ENCODE results near the gene XBP1.

The XBP1 gene

DNA sequence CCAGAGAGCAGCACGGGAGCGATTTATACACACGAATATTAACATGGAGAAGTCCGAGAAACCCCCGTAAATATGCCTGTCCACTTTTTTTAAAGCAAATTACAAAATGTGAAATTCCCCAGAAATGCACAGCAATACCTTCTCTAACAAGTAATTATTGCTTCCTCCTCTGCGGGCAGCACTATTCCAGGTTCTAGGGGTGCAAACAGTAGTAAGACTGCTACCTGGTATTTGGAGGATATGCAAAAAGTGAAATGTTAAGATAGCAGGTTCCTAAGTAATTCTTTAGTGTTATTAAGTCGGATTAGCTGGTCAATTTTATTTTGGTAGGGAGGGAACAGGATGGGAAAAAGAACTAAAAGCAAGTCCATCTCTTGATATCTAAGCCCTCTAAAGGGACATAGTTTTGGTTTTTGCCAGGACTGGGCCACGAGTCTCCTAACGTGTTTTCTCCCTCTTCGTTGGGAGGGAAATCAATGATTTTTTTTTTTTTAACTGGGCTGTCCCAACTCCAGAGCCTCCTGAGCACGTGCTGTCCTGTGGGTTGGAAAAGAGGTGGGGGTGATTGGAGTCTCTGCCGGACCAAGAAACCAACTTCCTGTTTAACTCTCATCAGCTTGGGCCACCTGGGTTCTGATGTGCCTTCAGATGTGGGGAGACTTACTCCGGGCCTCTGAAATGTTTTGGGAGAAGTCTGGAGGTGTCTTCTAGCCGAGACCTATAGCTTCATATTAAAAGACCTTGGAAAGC is 1.7 kb upstream of the XBP1 start:
- Histone ChIP-seq H3K36me3 (ENCODE audit: low read length) (0 out of 2 replicates have a peak, but pooled peaks cover 2% of the 10 kb centered on the region), H3K27me3 (ENCODE audit: low read length) (no peaks in the 10 kb centered on the region), H3K79me2 (ENCODE audit: insufficient read depth, low read length) (0 out of 2 replicates have a peak, but pooled peaks cover 6% of the 10 kb centered on the region), H2AFZ (ENCODE audit: low read depth, low read length, severe bottlenecking) (no peak overlapping the region), H3K9me2 (replicated peaks; ENCODE audit: insufficient read depth, low read length) (no peaks in the 10 kb centered on the region), H3K27ac (ENCODE audit: low read depth, low read length) (no peak overlapping the region), H3K9ac (ENCODE audit: low read length) (no peak overlapping the region), H3K4me2 (ENCODE audit: low read depth, low read length, poor library complexity, severe bottlenecking) (peak overlapping the region; percentile 72), H3K9me3 (ENCODE audit: insufficient read depth, low read length) (no peaks in the 10 kb centered on the region), H3K4me3 (ENCODE audit: insufficient read depth, low read length, poor library complexity, severe bottlenecking) (peak overlapping the region; percentile 22), H4K20me1 (ENCODE audit: low read depth, low read length) (no peaks in the 10 kb centered on the region; the same call in 1 of the 2 replicates), H3F3A (ENCODE audit: insufficient read depth) (peaks cover 2% of the 10 kb centered on the region; the same call in 1 of the 2 replicates)
- TF ChIP-seq, protein P1, sequence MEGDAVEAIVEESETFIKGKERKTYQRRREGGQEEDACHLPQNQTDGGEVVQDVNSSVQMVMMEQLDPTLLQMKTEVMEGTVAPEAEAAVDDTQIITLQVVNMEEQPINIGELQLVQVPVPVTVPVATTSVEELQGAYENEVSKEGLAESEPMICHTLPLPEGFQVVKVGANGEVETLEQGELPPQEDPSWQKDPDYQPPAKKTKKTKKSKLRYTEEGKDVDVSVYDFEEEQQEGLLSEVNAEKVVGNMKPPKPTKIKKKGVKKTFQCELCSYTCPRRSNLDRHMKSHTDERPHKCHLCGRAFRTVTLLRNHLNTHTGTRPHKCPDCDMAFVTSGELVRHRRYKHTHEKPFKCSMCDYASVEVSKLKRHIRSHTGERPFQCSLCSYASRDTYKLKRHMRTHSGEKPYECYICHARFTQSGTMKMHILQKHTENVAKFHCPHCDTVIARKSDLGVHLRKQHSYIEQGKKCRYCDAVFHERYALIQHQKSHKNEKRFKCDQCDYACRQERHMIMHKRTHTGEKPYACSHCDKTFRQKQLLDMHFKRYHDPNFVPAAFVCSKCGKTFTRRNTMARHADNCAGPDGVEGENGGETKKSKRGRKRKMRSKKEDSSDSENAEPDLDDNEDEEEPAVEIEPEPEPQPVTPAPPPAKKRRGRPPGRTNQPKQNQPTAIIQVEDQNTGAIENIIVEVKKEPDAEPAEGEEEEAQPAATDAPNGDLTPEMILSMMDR (IDR thresholded peaks at IDR 0.05; ENCODE audit: insufficient read depth, low read length, poor library complexity, severe bottlenecking), result no peak
- no peak for TF ChIP-seq EZH2phosphoT487 (conservative IDR thresholded peaks at IDR 0.05; ENCODE audit: low read length)

DNA sequence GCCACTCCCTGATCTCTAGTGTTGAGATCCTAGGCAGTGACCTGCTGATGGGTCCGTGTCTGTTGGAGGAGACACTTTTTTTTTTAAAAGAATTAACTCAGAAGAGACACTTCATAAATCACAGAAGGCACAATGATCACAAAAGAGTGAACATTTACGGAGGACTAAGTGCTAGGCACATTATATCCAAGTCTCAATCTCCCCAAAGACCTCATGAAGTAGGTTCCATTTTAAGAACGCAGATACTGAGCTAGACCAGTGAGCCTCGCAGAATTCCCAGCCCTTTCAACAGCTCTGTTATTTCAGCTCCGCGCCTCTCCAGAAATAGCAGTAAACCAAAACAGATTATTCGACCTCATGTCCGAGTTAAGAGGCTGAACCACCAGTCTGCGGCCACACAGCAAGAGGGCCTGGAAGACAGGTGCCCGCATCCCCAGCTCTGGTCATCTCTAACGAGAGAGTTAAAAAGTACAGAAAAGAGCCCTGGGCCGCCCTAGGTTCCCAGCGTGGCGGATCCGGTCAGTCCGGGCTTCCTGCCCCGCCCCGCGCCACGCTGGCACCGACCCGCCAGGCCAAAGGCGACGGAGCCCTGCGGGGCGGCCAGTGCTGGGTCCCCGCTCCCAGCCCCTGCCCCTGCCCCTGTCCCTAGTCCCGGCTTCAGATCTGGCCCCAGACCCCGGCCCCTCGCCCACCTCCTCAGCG is 612 bp downstream of the XBP1 start:
- Histone ChIP-seq H3K9me3 (ENCODE audit: insufficient read depth, low read length) (no peaks in the 10 kb centered on the region), H3K79me2 (ENCODE audit: insufficient read depth, low read length) (0 out of 2 replicates have a peak, but pooled peaks cover 6% of the 10 kb centered on the region), H3K27ac (ENCODE audit: low read depth, low read length) (no peak overlapping the region), H3K9me2 (replicated peaks; ENCODE audit: insufficient read depth, low read length) (no peaks in the 10 kb centered on the region), H3K27me3 (ENCODE audit: low read length) (no peaks in the 10 kb centered on the region), H3K36me3 (ENCODE audit: low read length) (peaks cover 25% of the 10 kb centered on the region), H4K20me1 (ENCODE audit: low read depth, low read length) (no peaks in the 10 kb centered on the region; the same call in none of the 2 replicates), H3K4me3 (ENCODE audit: insufficient read depth, low read length, poor library complexity, severe bottlenecking) (peak overlapping the region; percentile 76), H2AFZ (ENCODE audit: low read depth, low read length, severe bottlenecking) (peak overlapping the region; percentile 93), H3K9ac (ENCODE audit: low read length) (peak overlapping the region; percentile 81), H3F3A (ENCODE audit: insufficient read depth) (no peaks in the 10 kb centered on the region; the same call in 1 of the 2 replicates), H3K4me2 (ENCODE audit: low read depth, low read length, poor library complexity, severe bottlenecking) (peak overlapping the region; percentile 72)
- no peak for TF ChIP-seq EZH2phosphoT487 (conservative IDR thresholded peaks at IDR 0.05; ENCODE audit: low read length)
- TF ChIP-seq, protein P1 (IDR thresholded peaks at IDR 0.05; ENCODE audit: insufficient read depth, low read length, poor library complexity, severe bottlenecking), result no peak

DNA sequence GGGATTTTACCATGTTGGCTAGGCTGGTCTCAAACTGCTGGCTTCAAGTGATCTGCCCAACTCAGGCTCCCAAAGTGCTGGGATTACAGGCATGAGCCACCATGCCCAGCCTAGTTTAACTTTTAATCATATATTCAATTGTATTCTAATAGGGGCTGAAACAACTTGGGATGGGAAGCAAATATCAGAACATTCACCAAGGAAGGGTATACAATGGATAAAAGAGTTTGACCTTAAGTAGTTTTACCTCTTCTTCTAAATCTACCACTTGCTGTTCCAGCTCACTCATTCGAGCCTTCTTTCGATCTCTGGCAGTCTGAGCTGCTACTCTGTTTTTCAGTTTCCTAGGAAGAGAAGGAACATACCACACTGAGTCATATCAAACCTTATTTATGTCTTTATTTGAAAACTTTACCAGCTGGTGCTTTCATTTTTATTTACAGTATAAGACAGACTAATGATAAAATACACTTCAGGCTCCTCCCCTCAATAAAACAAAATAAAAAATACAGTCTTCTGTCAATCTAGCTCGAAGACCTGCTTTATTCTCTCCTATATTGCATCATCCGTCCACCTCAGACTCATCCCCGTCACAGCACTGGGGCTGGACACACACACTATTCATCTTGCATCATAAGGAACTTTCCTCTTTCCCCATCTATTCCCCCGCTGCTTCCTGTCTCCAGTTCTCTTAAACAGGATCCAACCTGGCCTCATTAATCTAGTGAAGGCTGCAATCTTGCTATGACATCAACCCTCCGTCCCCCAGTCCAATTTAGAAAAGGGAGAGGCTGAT is 1.4 kb downstream of the XBP1 start:
- Histone ChIP-seq H3K4me2 (ENCODE audit: low read depth, low read length, poor library complexity, severe bottlenecking) (peak overlapping the region; percentile 72), H3K36me3 (ENCODE audit: low read length) (peaks cover 32% of the 10 kb centered on the region), H3K79me2 (ENCODE audit: insufficient read depth, low read length) (0 out of 2 replicates have a peak, but pooled peaks cover 6% of the 10 kb centered on the region), H3K27me3 (ENCODE audit: low read length) (no peaks in the 10 kb centered on the region), H4K20me1 (ENCODE audit: low read depth, low read length) (peaks cover 5% of the 10 kb centered on the region), H3F3A (ENCODE audit: insufficient read depth) (no peaks in the 10 kb centered on the region; the same call in 1 of the 2 replicates), H3K9me2 (replicated peaks; ENCODE audit: insufficient read depth, low read length) (no peaks in the 10 kb centered on the region), H2AFZ (ENCODE audit: low read depth, low read length, severe bottlenecking) (no peak overlapping the region), H3K4me3 (ENCODE audit: insufficient read depth, low read length, poor library complexity, severe bottlenecking) (peak overlapping the region; percentile 76), H3K9me3 (ENCODE audit: insufficient read depth, low read length) (no peaks in the 10 kb centered on the region), H3K9ac (ENCODE audit: low read length) (peak overlapping the region; percentile 81), H3K27ac (ENCODE audit: low read depth, low read length) (no peak overlapping the region)
- no peak for TF ChIP-seq EZH2phosphoT487 (conservative IDR thresholded peaks at IDR 0.05; ENCODE audit: low read length)
- TF ChIP-seq, protein P1 (IDR thresholded peaks at IDR 0.05; ENCODE audit: insufficient read depth, low read length, poor library complexity, severe bottlenecking), result no peak
